Liver (tissue), 9 donors: ENCODE data around the gene CYTH3. TPM values are rescaled to one million over a fixed set of nuclear protein-coding genes. Genes with fewer than 3 reads are reported as not detected.

ENCODE experiments used
- DNase-seq: peaks from one replicate; pipeline ENCODE4 v3.0.0-alpha.2; 2017; ENCODE audit warnings: low spot score
- H3K27ac ChIP-seq, 2 donors: one replicate each; pipeline ENCODE4 v1.7.0; 2013; ENCODE audit warnings: inconsistent platforms in 2 of 2, low read length in 2 of 2, control low read depth in 1 of 2, low read depth in 1 of 2, mild to moderate bottlenecking in 1 of 2
- H3K27me3 ChIP-seq, 4 donors: one replicate each; pipeline versions ENCODE4 v1.6.1 to v1.7.0; 2013; ENCODE audit warnings: low read length in 3 of 4, inconsistent platforms in 1 of 4, mild to moderate bottlenecking in 1 of 4, moderate library complexity in 1 of 4; ENCODE audit not compliant: control insufficient read depth in 4 of 4, insufficient read depth in 4 of 4
- H3K36me3 ChIP-seq, 4 donors: one replicate each; pipeline versions ENCODE4 v1.6.1 to v1.7.0; 2013; ENCODE audit warnings: low read length in 3 of 4, mild to moderate bottlenecking in 3 of 4, low read depth in 1 of 4, moderate library complexity in 1 of 4; ENCODE audit not compliant: control insufficient read depth in 4 of 4, insufficient read depth in 3 of 4
- H3K4me1 ChIP-seq, 4 donors: one replicate each; pipeline versions ENCODE4 v1.6.1 to v1.7.0; 2013; ENCODE audit warnings: low read length in 3 of 4, mild to moderate bottlenecking in 3 of 4, moderate library complexity in 1 of 4; ENCODE audit not compliant: control insufficient read depth in 4 of 4, insufficient read depth in 4 of 4
- H3K4me3 ChIP-seq, 3 donors: one replicate each; pipeline versions ENCODE4 v1.6.1 to v1.7.0; 2013; ENCODE audit warnings: low read length in 3 of 3, control low read depth in 1 of 3, low read depth in 1 of 3, mild to moderate bottlenecking in 1 of 3
- H3K9ac ChIP-seq, 2 donors: one replicate each; pipeline ENCODE4 v1.7.0; 2013; ENCODE audit warnings: low read length in 2 of 2, mild to moderate bottlenecking in 2 of 2, moderate library complexity in 2 of 2, control low read depth in 1 of 2, low read depth in 1 of 2
- H3K9me3 ChIP-seq, 4 donors: one replicate each; pipeline versions ENCODE4 v1.6.1 to v1.7.0; 2013; ENCODE audit warnings: low read length in 3 of 4; ENCODE audit not compliant: control insufficient read depth in 4 of 4
- ATF3 ChIP-seq: IDR thresholded peaks from 2 replicates; pipeline ENCODE4 v1.6.1; 2016; ENCODE audit warnings: antibody characterized with exemption
- EGR1 ChIP-seq, 2 donors: IDR thresholded peaks; 2 replicates each; pipeline ENCODE4 v1.6.1; 2016 to 2018; ENCODE audit warnings: antibody characterized with exemption in 2 of 2, low read depth in 2 of 2
- FOXA1 ChIP-seq: IDR thresholded peaks from 2 replicates; pipeline ENCODE4 v1.6.1; 2016; ENCODE audit warnings: antibody characterized with exemption
- FOXA2 ChIP-seq: IDR thresholded peaks from 2 replicates; pipeline ENCODE4 v1.6.1; 2016; ENCODE audit warnings: antibody characterized with exemption
- GABPA ChIP-seq, 2 donors: IDR thresholded peaks in 1 of 2; conservative IDR thresholded peaks in 1 of 2; 2 replicates each; pipeline ENCODE4 v1.6.1; 2016; ENCODE audit warnings: antibody characterized with exemption in 2 of 2, mild to moderate bottlenecking in 1 of 2, moderate library complexity in 1 of 2
- HNF4A ChIP-seq, 2 donors: conservative IDR thresholded peaks; 2 replicates each; pipeline ENCODE4 v1.6.1; 2016; ENCODE audit warnings: antibody characterized with exemption in 2 of 2, mild to moderate bottlenecking in 2 of 2
- HNF4G ChIP-seq: IDR thresholded peaks from 2 replicates; pipeline ENCODE4 v1.6.1; 2016; ENCODE audit warnings: antibody characterized with exemption
- JUND ChIP-seq, 2 donors: IDR thresholded peaks; 2 replicates each; pipeline ENCODE4 v1.6.1; 2016; ENCODE audit warnings: antibody characterized with exemption in 2 of 2
- MAX ChIP-seq: IDR thresholded peaks from 2 replicates; pipeline ENCODE4 v1.6.1; 2016; ENCODE audit warnings: antibody characterized with exemption
- NR2F2 ChIP-seq: IDR thresholded peaks from 2 replicates; pipeline ENCODE4 v1.6.1; 2016; ENCODE audit warnings: antibody characterized with exemption
- RAD21 ChIP-seq, 2 donors: IDR thresholded peaks; 2 replicates each; pipeline ENCODE4 v1.6.1; 2016; ENCODE audit warnings: antibody characterized with exemption in 2 of 2, mild to moderate bottlenecking in 2 of 2
- REST ChIP-seq: IDR thresholded peaks from 2 replicates; pipeline ENCODE4 v1.6.1; 2016; ENCODE audit warnings: antibody characterized with exemption, mild to moderate bottlenecking
- RXRA ChIP-seq, 2 donors: IDR thresholded peaks; 2 replicates each; pipeline ENCODE4 v1.6.1; 2017 to 2018; ENCODE audit warnings: antibody characterized with exemption in 2 of 2, mild to moderate bottlenecking in 1 of 2
- TAF1 ChIP-seq: conservative IDR thresholded peaks from 2 replicates; pipeline ENCODE4 v1.6.1; 2016; ENCODE audit warnings: antibody characterized with exemption, mild to moderate bottlenecking
- YY1 ChIP-seq: IDR thresholded peaks from 2 replicates; pipeline ENCODE4 v1.6.1; 2016; ENCODE audit warnings: antibody characterized with exemption, mild to moderate bottlenecking
- WGBS: extraction: QIAGEN DNeasy Blood & Tissue Kit; methylation state at CpG from one replicate; pipeline ENCODE4 v1.1.7; 2013; 5-methylcytosine and 5-hydroxymethylcytosine counted together
- polyA plus RNA-seq, 2 donors: library from polyadenylated mRNA; stranded (reverse) in 1 of 2; unstranded in 1 of 2; fragments of 200-250 nt in 1 of 2; fragments of >200 nt in 1 of 2; fragmentation: Nextera tagmentation in 1 of 2; extraction: Ambion mirVana in 1 of 2; gene quantifications; one replicate each; pipeline versions ENCODE4 v1.2.1 to v1.2.3, GENCODE V29; 2013 to 2015
- total RNA-seq, 2 donors: library from RNA; depleted of rRNA; stranded (reverse); fragments of >200 nt; gene quantifications; one replicate each; pipeline ENCODE4 v1.2.3, GENCODE V29; 2014
- TF ChIP-seq, protein P1 (sequence below): IDR thresholded peaks from 2 replicates; pipeline ENCODE4 v1.6.1; 2016; ENCODE audit warnings: antibody characterized with exemption
- donor health status: healthy.
- donor health status: healthy.
- donor health status: healthy.
- donor health status: healthy.
- donor health status: healthy.

Gene CYTH3
- total and polyA plus RNA-seq, 4 donors, result 1.1 to 6.3 (median 3.7) TPM

- Histone ChIP-seq H3K9ac (no peak overlapping the region), H3K36me3 (no peaks in the 10 kb centered on the region)
Observed at GRCh38 chr7:6251653-6252052, 20.8 kb downstream of the CYTH3 start.

DNA sequence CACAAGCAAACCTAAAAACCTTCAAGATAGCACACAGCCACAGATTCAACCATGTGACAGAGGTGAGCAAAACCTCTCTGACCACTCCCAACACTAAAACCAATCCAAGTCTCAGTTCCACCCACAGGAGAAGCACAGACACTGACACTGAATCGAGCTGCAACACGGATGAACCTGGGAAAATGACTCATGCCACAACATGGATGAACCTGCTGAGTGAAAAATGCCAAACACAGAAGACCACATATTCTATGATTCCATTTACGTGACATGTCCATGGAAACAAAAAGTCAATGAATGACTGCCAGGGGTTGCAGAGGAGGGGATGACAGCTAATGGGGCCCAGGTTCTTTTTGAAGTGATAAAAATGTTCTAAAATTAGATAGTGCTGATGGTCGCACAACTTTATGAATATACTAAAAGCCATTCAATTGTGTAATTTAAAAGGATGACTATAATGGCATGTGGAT, 22.0 kb downstream of the CYTH3 start:
- Histone ChIP-seq H3K27me3 (no peaks in the 10 kb centered on the region), H3K9ac (no peak overlapping the region), H3K27ac (no peak overlapping the region), H3K36me3 (no peaks in the 10 kb centered on the region), H3K9me3 (no peaks in the 10 kb centered on the region), H3K4me3 (no peak overlapping the region), H3K4me1 (no peaks in the 10 kb centered on the region)
- WGBS, result 90% methylated on average over 4 of the region's 4 CpGs
- TF ChIP-seq, protein P1, sequence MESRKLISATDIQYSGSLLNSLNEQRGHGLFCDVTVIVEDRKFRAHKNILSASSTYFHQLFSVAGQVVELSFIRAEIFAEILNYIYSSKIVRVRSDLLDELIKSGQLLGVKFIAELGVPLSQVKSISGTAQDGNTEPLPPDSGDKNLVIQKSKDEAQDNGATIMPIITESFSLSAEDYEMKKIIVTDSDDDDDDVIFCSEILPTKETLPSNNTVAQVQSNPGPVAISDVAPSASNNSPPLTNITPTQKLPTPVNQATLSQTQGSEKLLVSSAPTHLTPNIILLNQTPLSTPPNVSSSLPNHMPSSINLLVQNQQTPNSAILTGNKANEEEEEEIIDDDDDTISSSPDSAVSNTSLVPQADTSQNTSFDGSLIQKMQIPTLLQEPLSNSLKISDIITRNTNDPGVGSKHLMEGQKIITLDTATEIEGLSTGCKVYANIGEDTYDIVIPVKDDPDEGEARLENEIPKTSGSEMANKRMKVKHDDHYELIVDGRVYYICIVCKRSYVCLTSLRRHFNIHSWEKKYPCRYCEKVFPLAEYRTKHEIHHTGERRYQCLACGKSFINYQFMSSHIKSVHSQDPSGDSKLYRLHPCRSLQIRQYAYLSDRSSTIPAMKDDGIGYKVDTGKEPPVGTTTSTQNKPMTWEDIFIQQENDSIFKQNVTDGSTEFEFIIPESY, result no peak
- TF ChIP-seq GABPA (IDR thresholded peaks at IDR 0.05 in 1 of 2, conservative IDR thresholded peaks at IDR 0.05 in 1 of 2) (no peak), MAX (no peak), JUND (IDR thresholded peaks at IDR 0.05) (no peak), RXRA (IDR thresholded peaks at IDR 0.05) (no peak), HNF4A (conservative IDR thresholded peaks at IDR 0.05) (no peak), FOXA1 (no peak), EGR1 (IDR thresholded peaks at IDR 0.05; ENCODE audit: low read depth in 2 of 2) (no peak), NR2F2 (no peak), FOXA2 (no peak), RAD21 (IDR thresholded peaks at IDR 0.05) (no peak), TAF1 (no peak), REST (no peak)
- DNase-seq, result no peak

More at GRCh38 chr7:6251653-6252052, 20.8 kb downstream of the CYTH3 start:
- no peak for DNase-seq
- Histone ChIP-seq H3K4me1 (peaks cover 0 to 2% (median under 1%) of the 10 kb centered on the region in 4 donors), H3K4me3 (no peak overlapping the region), H3K27me3 (no peaks in the 10 kb centered on the region), H3K27ac (no peak overlapping the region), H3K9me3 (no peaks in the 10 kb centered on the region)
- no peak for TF ChIP-seq TAF1
- no peak for TF ChIP-seq ATF3
- no peak for TF ChIP-seq NR2F2
- no peak for TF ChIP-seq HNF4G
- TF ChIP-seq FOXA1, result no peak
- no peak for TF ChIP-seq RXRA (IDR thresholded peaks at IDR 0.05)
- TF ChIP-seq RAD21 (IDR thresholded peaks at IDR 0.05), result no peak
- TF ChIP-seq YY1, result no peak
- TF ChIP-seq HNF4A (conservative IDR thresholded peaks at IDR 0.05), result no peak
- 79% methylated on average over 4 of the region's 4 CpGs for WGBS
